SK-N-SH (cell line): Measurements from ENCODE around the gene TMPRSS11A. TPM values are rescaled to one million over a fixed set of nuclear protein-coding genes. Genes with fewer than 3 reads are reported as not detected.

ENCODE experiments used
- CTCF ChIA-PET: fragments of 300-600, 350-600 bp; formaldehyde crosslinking; extraction: SDS; loops from one replicate; lab custom pipeline; 2021; lab: Yijun Ruan, JAX
- POLR2A ChIA-PET: fragments of 350-600 bp; sonication (Branson Sonifier 250); formaldehyde crosslinking; extraction: SDS; loops from one replicate; lab custom pipeline; 2020; ENCODE audit warnings: antibody characterized with exemption, inconsistent platforms; lab: Yijun Ruan, JAX
- DNase-seq: peaks from one replicate; pipeline ENCODE4 v3.0.0; 2012
- H2AFZ ChIP-seq: fragments of 200-600 bp; sonication (generic); 2 replicates; pipeline ENCODE4 v1.8.1; 2016; ENCODE audit warnings: antibody characterized with exemption, mild to moderate bottlenecking, low read depth
- H3F3A ChIP-seq: fragments of 200-600 bp; sonication (generic); replicated peaks from 2 replicates; pipeline ENCODE3; 2016; ENCODE audit warnings: antibody characterized with exemption, mild to moderate bottlenecking; ENCODE audit not compliant: insufficient read depth
- H3K27ac ChIP-seq, 2 experiments: fragments of 200-500 bp in 1 of 2; fragments of 200-600 bp in 1 of 2; sonication (Bioruptor generic) in 1 of 2; sonication (generic), shearing (Covaris generic) in 1 of 2; 2 replicates each; pipeline versions ENCODE4 v1.5.1 to v1.6.1; 2014 to 2016; ENCODE audit warnings: low read depth in 2 of 2, inconsistent platforms in 1 of 2, low read length in 1 of 2, mild to moderate bottlenecking in 1 of 2, mixed read lengths in 1 of 2
- H3K27me3 ChIP-seq: fragments of 200-600 bp; sonication (generic), shearing (Covaris generic); 2 replicates; pipeline ENCODE4 v1.6.1; 2016; ENCODE audit warnings: mixed run types; ENCODE audit not compliant: insufficient read depth
- H3K36me3 ChIP-seq, 2 experiments: fragments of 200-500 bp in 1 of 2; fragments of 200-600 bp in 1 of 2; sonication (Bioruptor generic) in 1 of 2; sonication (generic) in 1 of 2; replicated peaks in 1 of 2; 2 replicates each; pipeline versions ENCODE3 to v1.5.1; 2014 to 2016; ENCODE audit warnings: low read length in 1 of 2, mild to moderate bottlenecking in 1 of 2; ENCODE audit not compliant: insufficient read depth in 2 of 2, control insufficient read depth in 1 of 2
- H3K4me1 ChIP-seq, 2 experiments: fragments of 200-500 bp in 1 of 2; fragments of 200-600 bp in 1 of 2; sonication (Bioruptor generic) in 1 of 2; sonication (generic), shearing (Covaris generic) in 1 of 2; 2 replicates each; pipeline versions ENCODE4 v1.5.1 to v1.6.1; 2014 to 2016; ENCODE audit warnings: low read depth in 1 of 2, low read length in 1 of 2, mixed run types in 1 of 2; ENCODE audit not compliant: insufficient read depth in 2 of 2, control insufficient read depth in 1 of 2
- H3K4me2 ChIP-seq: fragments of 200-600 bp; sonication (generic), shearing (Covaris generic); 2 replicates; pipeline ENCODE4 v1.6.1; 2017; ENCODE audit warnings: mixed run types
- H3K4me3 ChIP-seq, 2 experiments: fragments of 200-500 bp in 1 of 2; fragments of 200-600 bp in 1 of 2; sonication (Bioruptor generic) in 1 of 2; sonication (generic), shearing (Covaris generic) in 1 of 2; 2 replicates each; pipeline versions ENCODE4 v1.5.1 to v1.8.1; 2014 to 2016; ENCODE audit warnings: low read depth in 2 of 2, inconsistent platforms in 1 of 2, low read length in 1 of 2, mild to moderate bottlenecking in 1 of 2, mixed read lengths in 1 of 2, moderate library complexity in 1 of 2
- H3K79me2 ChIP-seq: fragments of 200-600 bp; sonication (generic); 2 replicates; pipeline ENCODE4 v1.8.1; 2017; ENCODE audit warnings: mild to moderate bottlenecking; ENCODE audit not compliant: insufficient read depth
- H3K9ac ChIP-seq: fragments of 200-600 bp; sonication (generic); 2 replicates; pipeline ENCODE4 v1.6.1; 2017; ENCODE audit warnings: mixed run types
- H3K9me2 ChIP-seq: fragments of 200-600 bp; sonication (generic); 2 replicates; pipeline ENCODE4 v1.6.1; 2017; ENCODE audit warnings: mixed run types
- H3K9me3 ChIP-seq: fragments of 200-600 bp; sonication (generic); 2 replicates; pipeline ENCODE4 v1.6.1; 2017; ENCODE audit warnings: mixed run types, mild to moderate bottlenecking, moderate library complexity
- H4K20me1 ChIP-seq: fragments of 200-600 bp; sonication (generic); 2 replicates; pipeline ENCODE4 v1.6.1; 2017; ENCODE audit warnings: mild to moderate bottlenecking, mixed run types; ENCODE audit not compliant: insufficient read depth
- CHD2 ChIP-seq: fragments of 150-350 bp; IDR thresholded peaks from 2 replicates; pipeline ENCODE4 v1.6.1; 2018; ENCODE audit warnings: low read length; ENCODE audit not compliant: partially characterized antibody
- CTCF ChIP-seq: fragments of 200-600 bp; sonication (generic); IDR thresholded peaks from 2 replicates; pipeline ENCODE4 v1.6.1; 2017; ENCODE audit warnings: antibody characterized with exemption, mild to moderate bottlenecking, moderate library complexity
- EP300 ChIP-seq, 2 experiments: IDR thresholded peaks; 2 replicates each; pipeline versions ENCODE4 v1.4.0 to v1.6.1; 2012; ENCODE audit warnings: borderline replicate concordance in 1 of 2, low read depth in 1 of 2, low read length in 1 of 2
- EZH2phosphoT487 ChIP-seq: fragments of 200-600 bp; sonication (generic); IDR thresholded peaks from 2 replicates; pipeline ENCODE4 v1.6.1; 2017; ENCODE audit warnings: low read depth, mixed run types, mild to moderate bottlenecking, antibody characterized with exemption, moderate library complexity, borderline replicate concordance
- FOXM1 ChIP-seq: IDR thresholded peaks from 2 replicates; pipeline ENCODE4 v1.4.0; 2012; ENCODE audit warnings: low read depth, mild to moderate bottlenecking
- GATA2 ChIP-seq: sonication (generic); formaldehyde crosslinking; IDR thresholded peaks from 2 replicates; pipeline ENCODE4 v1.5.0; 2020; ENCODE audit warnings: mild to moderate bottlenecking, missing genetic modification reagents
- IRF3 ChIP-seq: fragments of 150-350 bp; IDR thresholded peaks from 2 replicates; pipeline ENCODE4 v1.6.1; 2016; ENCODE audit warnings: mild to moderate bottlenecking, low read depth, low read length
- MAX ChIP-seq: IDR thresholded peaks from 2 replicates; pipeline ENCODE4 v1.4.0; 2012; ENCODE audit warnings: low read depth
- MXI1 ChIP-seq: IDR thresholded peaks from 2 replicates; pipeline ENCODE4 v1.6.1; 2012; ENCODE audit warnings: mild to moderate bottlenecking, low read depth, low read length, improper control_type of control experiment
- NRF1 ChIP-seq: IDR thresholded peaks from 2 replicates; pipeline ENCODE4 v1.6.1; 2012; ENCODE audit warnings: low read depth, mild to moderate bottlenecking, low read length
- PBX3 ChIP-seq: IDR thresholded peaks from 2 replicates; pipeline ENCODE4; 2012
- REST ChIP-seq: IDR thresholded peaks from 2 replicates; pipeline ENCODE4 v1.6.1; 2012; ENCODE audit warnings: mild to moderate bottlenecking, low read depth, low read length, moderate library complexity
- RXRA ChIP-seq: IDR thresholded peaks from 2 replicates; pipeline ENCODE4 v1.4.0; 2012; ENCODE audit warnings: low read depth, mild to moderate bottlenecking, borderline replicate concordance
- SIN3A ChIP-seq: IDR thresholded peaks from 2 replicates; pipeline ENCODE4 v1.6.1; 2012; ENCODE audit warnings: low read depth, mild to moderate bottlenecking, low read length, moderate library complexity, borderline replicate concordance
- SMC3 ChIP-seq: IDR thresholded peaks from 2 replicates; pipeline ENCODE4 v1.6.1; 2012; ENCODE audit warnings: low read depth, low read length, improper control_type of control experiment
- TCF12 ChIP-seq: IDR thresholded peaks from 2 replicates; pipeline ENCODE4 v1.4.0; 2012
- USF1 ChIP-seq: IDR thresholded peaks from 2 replicates; pipeline ENCODE4 v1.4.0; 2012; ENCODE audit warnings: low read depth, borderline replicate concordance
- WGBS: methylation state at CpG from one replicate; pipeline ENCODE4 v1.1.6; 2017; ENCODE audit warnings: low lambda C conversion rate; 5-methylcytosine and 5-hydroxymethylcytosine counted together
- polyA plus RNA-seq, 3 experiments: library from polyadenylated mRNA; depleted of rRNA; stranded (reverse); fragments of >200 nt; gene quantifications; 2 replicates each; pipeline ENCODE4 v1.2.3, GENCODE V29; 2012

Gene TMPRSS11A
- polyA plus RNA-seq, 1 of the 3 experiments (the other 2 are of a cell fraction): not detected

GRCh38 chr4:68002906-68003305 is 39.6 kb upstream of the TMPRSS11A start:
- POLR2A ChIA-PET: no interaction called here
- no peak overlapping the region for H2AFZ ChIP-seq
- H3K4me1 ChIP-seq: no peaks in the 10 kb centered on the region
- H3K27me3 ChIP-seq: peaks cover 6% of the 10 kb centered on the region; the same call in 1 of the 2 replicates
- H3K4me2 ChIP-seq: no peak overlapping the region
- no peak overlapping the region for H3K4me3 ChIP-seq
- no peak overlapping the region for H3K27ac ChIP-seq
- no peaks in the 10 kb centered on the region for H3F3A ChIP-seq
- H3K79me2 ChIP-seq: no peaks in the 10 kb centered on the region
- H3K9me3 ChIP-seq: no peaks in the 10 kb centered on the region
- TF ChIP-seq MXI1 (no peak), CTCF (no peak), TCF12 (no peak), PBX3 (no peak)
- TF ChIP-seq, all 33 proteins: peak for 0
- Histone ChIP-seq H3K9me2 (no peaks in the 10 kb centered on the region), H4K20me1 (no peaks in the 10 kb centered on the region), H3K9ac (no peak overlapping the region), H3K36me3 (no peaks in the 10 kb centered on the region)
- DNase-seq: no peak
- CTCF ChIA-PET: no interaction called here

- Histone ChIP-seq H3K9me3 (no peaks in the 10 kb centered on the region), H3K27ac (no peak overlapping the region), H3K79me2 (no peaks in the 10 kb centered on the region), H3K4me3 (no peak overlapping the region), H3K9me2 (no peaks in the 10 kb centered on the region), H3K27me3 (peaks cover 26% of the 10 kb centered on the region; the same call in 1 of the 2 replicates), H3F3A (no peaks in the 10 kb centered on the region), H2AFZ (no peak overlapping the region), H3K4me1 (no peaks in the 10 kb centered on the region), H3K36me3 (no peaks in the 10 kb centered on the region), H4K20me1 (no peaks in the 10 kb centered on the region), H3K9ac (no peak overlapping the region), H3K4me2 (no peak overlapping the region)
- no peak for DNase-seq
- ChIA-PET CTCF (interaction anchor here (0.8 kb wide), 1 partner anchor 8 kb away, joined by 3 read pairs; no protein-coding TSS in a partner anchor), POLR2A (no interaction called here)
- 45% methylated on average over 1 of the region's 1 CpG for WGBS
- TF ChIP-seq IRF3: no peak
- no peak for TF ChIP-seq PBX3
- TF ChIP-seq TCF12: no peak
- no peak for TF ChIP-seq GATA2 (CRISPR knock-in tag)
- no peak for TF ChIP-seq MAX
- no peak for TF ChIP-seq NRF1
- TF ChIP-seq SMC3: no peak
- TF ChIP-seq EZH2phosphoT487: no peak
- no peak for TF ChIP-seq USF1
- no peak for TF ChIP-seq EP300 (IDR thresholded peaks at IDR 0.05; ENCODE audit: borderline replicate concordance in 1 of 2, low read depth in 1 of 2, low read length in 1 of 2)
- TF ChIP-seq CHD2: no peak
- no peak for TF ChIP-seq FOXM1
- no peak for TF ChIP-seq RXRA
- no peak for TF ChIP-seq SIN3A
- TF ChIP-seq REST: no peak
These were observed 32.8 kb upstream of the TMPRSS11A start for GRCh38 chr4:67996127-67996526.
